ENCODE measurements around the gene MUC21.

MUC21 gene

GRCh38 chr6:30970946-30971345, 12.6 kb upstream of the MUC21 start:
- Histone ChIP-seq H3F3A (ENCODE audit: low read depth) (no peaks in the 10 kb centered on the region), H3K9me3 (ENCODE audit: insufficient read depth, low read depth, low read length) (no peaks in the 10 kb centered on the region), H2AFZ (ENCODE audit: low read length) (no peak overlapping the region), H3K79me2 (ENCODE audit: insufficient read depth, low read length) (no peaks in the 10 kb centered on the region), H4K20me1 (ENCODE audit: insufficient read depth, low read length, poor library complexity, severe bottlenecking) (no peaks in the 10 kb centered on the region), H3K27me3 (ENCODE audit: insufficient read depth, low read length, poor library complexity, severe bottlenecking) (no peaks in the 10 kb centered on the region), H3K9me2 (replicated peaks; ENCODE audit: low read depth, low read length) (no peaks in the 10 kb centered on the region), H3K4me3 (ENCODE audit: low read length, poor library complexity, severe bottlenecking) (no peak overlapping the region), H3K9ac (ENCODE audit: low read depth, low read length, poor library complexity, severe bottlenecking) (no peak overlapping the region), H3K4me1 (ENCODE audit: insufficient read depth, low read length, poor library complexity, severe bottlenecking) (no peaks in the 10 kb centered on the region), H3K36me3 (ENCODE audit: insufficient read depth, low read length) (no peaks in the 10 kb centered on the region), H3K4me2 (ENCODE audit: low read depth, low read length, poor library complexity, severe bottlenecking) (no peak overlapping the region)
- TF ChIP-seq, protein P1, sequence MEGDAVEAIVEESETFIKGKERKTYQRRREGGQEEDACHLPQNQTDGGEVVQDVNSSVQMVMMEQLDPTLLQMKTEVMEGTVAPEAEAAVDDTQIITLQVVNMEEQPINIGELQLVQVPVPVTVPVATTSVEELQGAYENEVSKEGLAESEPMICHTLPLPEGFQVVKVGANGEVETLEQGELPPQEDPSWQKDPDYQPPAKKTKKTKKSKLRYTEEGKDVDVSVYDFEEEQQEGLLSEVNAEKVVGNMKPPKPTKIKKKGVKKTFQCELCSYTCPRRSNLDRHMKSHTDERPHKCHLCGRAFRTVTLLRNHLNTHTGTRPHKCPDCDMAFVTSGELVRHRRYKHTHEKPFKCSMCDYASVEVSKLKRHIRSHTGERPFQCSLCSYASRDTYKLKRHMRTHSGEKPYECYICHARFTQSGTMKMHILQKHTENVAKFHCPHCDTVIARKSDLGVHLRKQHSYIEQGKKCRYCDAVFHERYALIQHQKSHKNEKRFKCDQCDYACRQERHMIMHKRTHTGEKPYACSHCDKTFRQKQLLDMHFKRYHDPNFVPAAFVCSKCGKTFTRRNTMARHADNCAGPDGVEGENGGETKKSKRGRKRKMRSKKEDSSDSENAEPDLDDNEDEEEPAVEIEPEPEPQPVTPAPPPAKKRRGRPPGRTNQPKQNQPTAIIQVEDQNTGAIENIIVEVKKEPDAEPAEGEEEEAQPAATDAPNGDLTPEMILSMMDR (conservative IDR thresholded peaks at IDR 0.05; ENCODE audit: low read length), result no peak
- no peak for TF ChIP-seq EZH2phosphoT487 (IDR thresholded peaks at IDR 0.05; ENCODE audit: borderline replicate concordance)

- Histone ChIP-seq H3F3A (ENCODE audit: low read depth) (no peaks in the 10 kb centered on the region), H3K36me3 (ENCODE audit: insufficient read depth, low read length) (no peaks in the 10 kb centered on the region), H3K4me3 (ENCODE audit: low read length, poor library complexity, severe bottlenecking) (no peak overlapping the region), H3K27me3 (ENCODE audit: insufficient read depth, low read length, poor library complexity, severe bottlenecking) (no peaks in the 10 kb centered on the region), H4K20me1 (ENCODE audit: insufficient read depth, low read length, poor library complexity, severe bottlenecking) (no peaks in the 10 kb centered on the region), H2AFZ (ENCODE audit: low read length) (no peak overlapping the region), H3K79me2 (ENCODE audit: insufficient read depth, low read length) (no peaks in the 10 kb centered on the region), H3K4me1 (ENCODE audit: insufficient read depth, low read length, poor library complexity, severe bottlenecking) (no peaks in the 10 kb centered on the region), H3K9ac (ENCODE audit: low read depth, low read length, poor library complexity, severe bottlenecking) (no peak overlapping the region), H3K9me2 (replicated peaks; ENCODE audit: low read depth, low read length) (no peaks in the 10 kb centered on the region), H3K9me3 (ENCODE audit: insufficient read depth, low read depth, low read length) (no peaks in the 10 kb centered on the region), H3K4me2 (ENCODE audit: low read depth, low read length, poor library complexity, severe bottlenecking) (no peak overlapping the region)
- no peak for TF ChIP-seq EZH2phosphoT487 (IDR thresholded peaks at IDR 0.05; ENCODE audit: borderline replicate concordance)
- TF ChIP-seq, protein P1 (conservative IDR thresholded peaks at IDR 0.05; ENCODE audit: low read length), result no peak
Observed at GRCh38 chr6:30972816-30973215, 10.7 kb upstream of the MUC21 start.

DNA sequence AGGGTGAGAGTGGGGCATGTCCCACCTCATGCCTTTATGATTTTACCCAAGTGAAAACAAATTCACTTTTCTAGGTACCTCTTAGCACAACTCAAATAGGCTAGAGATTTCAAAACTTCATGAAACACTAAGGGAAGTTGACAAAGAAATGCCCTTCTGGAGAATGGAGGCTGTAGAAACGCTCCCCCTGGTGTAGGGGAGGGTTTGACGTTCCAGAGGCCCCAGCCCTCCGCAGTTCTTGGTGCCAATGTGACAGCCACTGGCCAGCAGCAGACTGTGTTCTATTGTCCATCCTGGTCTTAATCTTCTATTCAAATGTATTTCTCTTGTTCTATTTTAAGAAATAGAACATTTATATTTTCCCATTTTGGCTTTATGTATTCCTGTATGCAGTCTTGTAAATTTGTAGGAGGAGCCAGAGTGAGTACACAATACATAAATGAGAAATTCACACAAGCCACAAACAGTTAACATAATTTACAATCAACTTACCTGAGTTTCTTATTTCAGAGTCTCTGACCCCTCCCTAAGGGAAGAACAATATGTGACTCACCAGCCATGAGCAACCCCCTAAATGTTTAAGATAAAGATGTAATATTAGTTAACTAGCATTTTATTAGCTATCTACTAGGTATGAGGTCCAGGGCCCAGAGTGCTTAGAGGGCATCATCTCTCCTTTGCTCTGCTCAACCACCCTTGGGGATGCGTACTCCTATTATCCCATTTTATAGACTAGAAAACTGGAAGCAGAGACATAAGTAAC, 8.8 kb upstream of the MUC21 start:
- Histone ChIP-seq H3K36me3 (ENCODE audit: insufficient read depth, low read length) (no peaks in the 10 kb centered on the region), H3K4me3 (ENCODE audit: low read length, poor library complexity, severe bottlenecking) (no peak overlapping the region), H3K4me2 (ENCODE audit: low read depth, low read length, poor library complexity, severe bottlenecking) (no peak overlapping the region), H3K4me1 (ENCODE audit: insufficient read depth, low read length, poor library complexity, severe bottlenecking) (no peaks in the 10 kb centered on the region), H3K27me3 (ENCODE audit: insufficient read depth, low read length, poor library complexity, severe bottlenecking) (no peaks in the 10 kb centered on the region), H2AFZ (ENCODE audit: low read length) (no peak overlapping the region), H3K9ac (ENCODE audit: low read depth, low read length, poor library complexity, severe bottlenecking) (no peak overlapping the region), H3K79me2 (ENCODE audit: insufficient read depth, low read length) (no peaks in the 10 kb centered on the region), H3F3A (ENCODE audit: low read depth) (no peaks in the 10 kb centered on the region), H3K9me2 (replicated peaks; ENCODE audit: low read depth, low read length) (no peaks in the 10 kb centered on the region), H4K20me1 (ENCODE audit: insufficient read depth, low read length, poor library complexity, severe bottlenecking) (no peaks in the 10 kb centered on the region), H3K9me3 (ENCODE audit: insufficient read depth, low read depth, low read length) (no peaks in the 10 kb centered on the region)
- TF ChIP-seq EZH2phosphoT487 (IDR thresholded peaks at IDR 0.05; ENCODE audit: borderline replicate concordance), result no peak
- TF ChIP-seq, protein P1 (conservative IDR thresholded peaks at IDR 0.05; ENCODE audit: low read length), result no peak

Data from Loucy (cell line).